HepG2 (cell line): Measurements from ENCODE around the gene CD101. TPM values are rescaled to one million over a fixed set of nuclear protein-coding genes. Genes with fewer than 3 reads are reported as not detected.

Experiments used
- ATAC-seq: fragments of 200-7000 bp; cut with Tn5 transposase; 3 replicates; pipeline ENCODE4 v1.9.1; 2020; ENCODE audit warnings: mild to moderate bottlenecking, moderate library complexity
- BruUV-seq: library from RNA; stranded (reverse); fragments of 400-500 nt; replicated peaks from 2 replicates; lab custom pipeline; 2021; lab: Mats Ljungman, UMichigan
- CTCF ChIA-PET: fragments of 300-600 bp; formaldehyde crosslinking; extraction: SDS; loops from one replicate; lab custom pipeline; 2021; ENCODE audit warnings: low total read pairs, inconsistent platforms, low intra/inter-chr PET ratio; lab: Yijun Ruan, JAX
- POLR2A ChIA-PET: fragments of 350-600 bp; sonication (Branson Sonifier 250); formaldehyde crosslinking; loops from one replicate; lab custom pipeline; 2020; ENCODE audit warnings: antibody characterized with exemption, inconsistent platforms; lab: Yijun Ruan, JAX
- DNase-seq: peaks from one replicate; pipeline ENCODE4 v3.0.0-alpha.2; 2015; ENCODE audit warnings: low spot score
- FAIRE-seq: peaks from 3 replicates; lab custom pipeline; 2011; peaks lifted over from hg19 to GRCh38; lab: Jason Lieb, UNC
- H2AFZ ChIP-seq: one replicate; pipeline ENCODE4 v1.6.1; 2011; ENCODE audit warnings: low read length, inconsistent platforms
- H3K27ac ChIP-seq: fragments of 300-600 bp; 3 replicates; pipeline ENCODE4 v1.8.0; 2011; ENCODE audit warnings: mixed run types, mild to moderate bottlenecking, mixed read lengths, low read length, inconsistent platforms; ENCODE audit not compliant: insufficient read depth; ENCODE audit errors: extremely low read length
- H3K27me3 ChIP-seq, 2 experiments: fragments of 200-600 bp in 1 of 2; 2 replicates in 1 of 2; 3 replicates in 1 of 2; pipeline versions ENCODE4 v1.6.0 to v1.8.0; 2011; ENCODE audit warnings: low read length in 2 of 2, mild to moderate bottlenecking in 2 of 2, moderate library complexity in 2 of 2, inconsistent platforms in 1 of 2; ENCODE audit not compliant: insufficient read depth in 2 of 2, control insufficient read depth in 1 of 2
- H3K36me3 ChIP-seq, 2 experiments: fragments of 200-600 bp in 1 of 2; replicated peaks in 1 of 2; 2 replicates in 1 of 2; 3 replicates in 1 of 2; pipeline versions ENCODE4 v1.5.1 to v1.8.0; 2011; ENCODE audit warnings: low read length in 2 of 2, inconsistent platforms in 1 of 2; ENCODE audit not compliant: insufficient read depth in 2 of 2, control insufficient read depth in 1 of 2
- H3K4me1 ChIP-seq: 2 replicates; pipeline ENCODE4 v1.5.1; 2012; ENCODE audit warnings: low read length, inconsistent platforms; ENCODE audit not compliant: insufficient read depth
- H3K4me2 ChIP-seq: 2 replicates; pipeline ENCODE4 v1.6.0; 2011; ENCODE audit warnings: low read depth, low read length, inconsistent platforms
- H3K4me3 ChIP-seq, 3 experiments: fragments of 200-600 bp in 1 of 3; sonication (generic), shearing (Covaris generic) in 1 of 3; replicated peaks in 1 of 3; 2 replicates each; pipeline ENCODE4 v1.5.1; 2011 to 2016; ENCODE audit warnings: low read length in 3 of 3, inconsistent platforms in 2 of 3, low read depth in 2 of 3, mild to moderate bottlenecking in 2 of 3, control low read depth in 1 of 3, mixed read lengths in 1 of 3; ENCODE audit not compliant: insufficient read depth in 1 of 3
- H3K79me2 ChIP-seq: one replicate; pipeline ENCODE4 v1.6.1; 2011; ENCODE audit warnings: low read length, inconsistent platforms; ENCODE audit not compliant: insufficient read depth
- H3K9ac ChIP-seq: 2 replicates; pipeline ENCODE4 v1.6.0; 2011; ENCODE audit warnings: mild to moderate bottlenecking, low read depth, low read length, inconsistent platforms; ENCODE audit not compliant: insufficient read depth
- H3K9me3 ChIP-seq: 2 replicates; pipeline ENCODE4 v1.5.1; 2012; ENCODE audit warnings: mild to moderate bottlenecking, low read length
- H4K20me1 ChIP-seq: 2 replicates; pipeline ENCODE4 v1.6.0; 2011; ENCODE audit warnings: inconsistent platforms, mild to moderate bottlenecking, low read length, moderate library complexity; ENCODE audit not compliant: insufficient read depth
- AGO1 ChIP-seq: fragments of 200-400 bp; formaldehyde crosslinking; IDR thresholded peaks from 2 replicates; pipeline ENCODE4 v1.6.1; 2017; ENCODE audit warnings: mild to moderate bottlenecking, low read depth, low read length, moderate library complexity; ENCODE audit not compliant: poor library complexity, severe bottlenecking
- NONO ChIP-seq, 2 experiments: fragments of 450-650 bp in 1 of 2; sonication (generic) in 1 of 2; formaldehyde crosslinking in 1 of 2; IDR thresholded peaks in 1 of 2; conservative IDR thresholded peaks in 1 of 2; 2 replicates each; pipeline versions ENCODE4 v1.6.1 to v1.8.0; 2017 to 2022; ENCODE audit warnings: mild to moderate bottlenecking in 1 of 2, missing genetic modification reagents in 1 of 2, moderate library complexity in 1 of 2
- NR2C2 ChIP-seq: sonication (generic); formaldehyde crosslinking; IDR thresholded peaks from 2 replicates; pipeline ENCODE4 v1.4.0; 2020; ENCODE audit warnings: missing genetic modification reagents, mild to moderate bottlenecking, moderate library complexity, borderline replicate concordance
- NR2F6 ChIP-seq, 2 experiments: IDR thresholded peaks; 2 replicates each; pipeline ENCODE4 v1.6.1; 2016; ENCODE audit warnings: antibody characterized with exemption in 1 of 2, mild to moderate bottlenecking in 1 of 2
- RAD21 ChIP-seq: fragments of 450-650 bp; formaldehyde crosslinking; IDR thresholded peaks from 2 replicates; pipeline ENCODE4 v1.5.0; 2020; ENCODE audit warnings: mild to moderate bottlenecking
- TCF12 ChIP-seq, 2 experiments: fragments of 450-650 bp in 1 of 2; sonication (generic) in 1 of 2; formaldehyde crosslinking in 1 of 2; IDR thresholded peaks; 2 replicates each; pipeline versions ENCODE4 v1.6.1 to v1.8.0; 2017 to 2022; ENCODE audit warnings: antibody characterized with exemption in 1 of 2, mild to moderate bottlenecking in 1 of 2, missing genetic modification reagents in 1 of 2, moderate library complexity in 1 of 2
- TOPORS ChIP-seq: sonication (generic); formaldehyde crosslinking; IDR thresholded peaks from 2 replicates; pipeline ENCODE4 v1.8.0; 2023; ENCODE audit warnings: mild to moderate bottlenecking, missing genetic modification reagents
- U2AF2 ChIP-seq: fragments of 200-400 bp; formaldehyde crosslinking; IDR thresholded peaks from 2 replicates; pipeline ENCODE4 v1.6.1; 2017; ENCODE audit warnings: low read depth, mild to moderate bottlenecking, low read length
- ZNF17 ChIP-seq: sonication (generic); formaldehyde crosslinking; IDR thresholded peaks from 2 replicates; pipeline ENCODE4 v1.5.0; 2020; ENCODE audit warnings: mild to moderate bottlenecking, missing genetic modification reagents
- WGBS: methylation state at CpG from one replicate; pipeline ENCODE4 v1.1.6; 2017; ENCODE audit warnings: low lambda C conversion rate; 5-methylcytosine and 5-hydroxymethylcytosine counted together
- in situ Hi-C: cut with HindIII; loops from 2 replicates; pipeline ENCODE4 v1.10.0; 2017; ENCODE audit warnings: low pct_unique_long_range_greater_than_20kb; ENCODE audit not compliant: extremely low pct_ligation_motif_present
- intact Hi-C: fragments of 100-400 bp; cut with micrococcal nuclease; formaldehyde crosslinking; loops from one replicate; pipeline ENCODE4 v1.10.0; 2022; ENCODE audit not compliant: unreplicated experiment
- polyA plus RNA-seq, 8 experiments: library from polyadenylated mRNA; depleted of rRNA in 3 of 8; stranded (reverse) in 7 of 8; unstranded in 1 of 8; fragments of >200 nt; fragmentation: Illumina TruSeq in 4 of 8; extraction: Trizol in 4 of 8; gene quantifications; 2 replicates each; pipeline versions ENCODE4 v1.2.1 to v1.2.3, GENCODE V29; 2011 to 2016; ENCODE audit warnings: low read depth in 4 of 8, missing spikeins in 1 of 8, mixed read lengths in 1 of 8; ENCODE audit not compliant: insufficient read depth in 1 of 8
- total RNA-seq, 5 experiments: library from RNA; depleted of rRNA; stranded (reverse); fragments of >200 nt; fragmentation: Illumina TruSeq; extraction: Trizol; gene quantifications; 2 replicates each; pipeline ENCODE4 v1.2.3, GENCODE V29; 2016; ENCODE audit warnings: low read depth in 1 of 5

Gene CD101
- total and polyA plus RNA-seq, 2 of the 13 experiments (the other 11 are each of a cell fraction or from before 2014, with no cell fraction given), result 0.05 to 0.09 TPM

- no peaks in the 10 kb centered on the region for H4K20me1 ChIP-seq
- no peak overlapping the region for H3K27ac ChIP-seq
- intact Hi-C loops, result loop anchor here (10.0 kb wide), 1 partner anchor 239 kb away; no protein-coding TSS in a partner anchor
- FAIRE-seq (no peak), DNase-seq (no peak)
- no peaks in the 10 kb centered on the region for H3K9me3 ChIP-seq
- H3K4me3 ChIP-seq, result no peak overlapping the region
- CTCF ChIA-PET, result interaction anchor here (1.8 kb wide), 1 partner anchor 317 kb away, joined by 22 read pairs; no protein-coding TSS in a partner anchor
- TF ChIP-seq NR2C2 (CRISPR knock-in tag) (no peak), RAD21 (no peak), TCF12 (IDR thresholded peaks at IDR 0.05) (no peak), TCF12 (CRISPR knock-in tag; IDR thresholded peaks at IDR 0.05) (no peak), TOPORS (CRISPR knock-in tag) (no peak), NR2F6 (IDR thresholded peaks at IDR 0.05) (no peak), NR2F6 (CRISPR knock-in tag; IDR thresholded peaks at IDR 0.05) (no peak), U2AF2 (no peak), AGO1 (no peak)
- TF ChIP-seq, all 625 proteins: peak for 0
- Histone ChIP-seq H3K4me2 (no peak overlapping the region), H3K4me1 (peaks cover 7% of the 10 kb centered on the region; the same call in 1 of the 2 replicates), H3K79me2 (no peaks in the 10 kb centered on the region), H3K36me3 (no peaks in the 10 kb centered on the region), H2AFZ (no peak overlapping the region), H3K27me3 (no peaks in the 10 kb centered on the region), H3K9ac (no peak overlapping the region)
- ATAC-seq, result no peak
- BruUV-seq, result no TSS peak
- POLR2A ChIA-PET, result no interaction called here
- in situ Hi-C loops, result loop anchor here (10.0 kb wide), 1 partner anchor 469 kb away; no protein-coding TSS in a partner anchor
Observed at GRCh38 chr1:117054068-117054467, 52.5 kb downstream of the CD101 start.

- peak overlapping the region; percentile 18 for H2AFZ ChIP-seq
- DNase-seq (no peak), FAIRE-seq (no peak), ATAC-seq (no peak)
- TSS peak; percentile 78 for BruUV-seq
- H3K4me2 ChIP-seq, result peak overlapping the region; percentile 84
- peaks cover 23% of the 10 kb centered on the region for H3K4me1 ChIP-seq
- peak overlapping the region; percentile 75 to 90 (median 80) for H3K4me3 ChIP-seq
- POLR2A ChIA-PET, result no interaction called here
- no peak for TF ChIP-seq ZNF17 (CRISPR knock-in tag)
- no peak for TF ChIP-seq NONO (IDR thresholded peaks at IDR 0.05)
- TF ChIP-seq NONO (CRISPR knock-in tag; conservative IDR thresholded peaks at IDR 0.05), result 0 out of 2 replicates have a peak, but pooled peaks have one; percentile 1
- peak overlapping the region; percentile 79 for H3K27ac ChIP-seq
- 13% methylated on average over 4 of the region's 4 CpGs for WGBS
- in situ Hi-C loops (loop anchor here (5.0 to 10.0 kb wide), 2 partner anchors 322 to 474 kb away; no protein-coding TSS in a partner anchor), intact Hi-C loops (loop anchor here (10.0 kb wide), 1 partner anchor 244 kb away; no protein-coding TSS in a partner anchor)
- no peaks in the 10 kb centered on the region for H3K79me2 ChIP-seq
- H3K27me3 ChIP-seq, result no peaks in the 10 kb centered on the region; a peak in 1 of 5 replicates
- peak overlapping the region; percentile 71 for H3K9ac ChIP-seq
- H3K9me3 ChIP-seq, result no peaks in the 10 kb centered on the region
- no peaks in the 10 kb centered on the region for H4K20me1 ChIP-seq
- CTCF ChIA-PET, result no interaction called here
- H3K36me3 ChIP-seq, result no peaks in the 10 kb centered on the region; a peak in 2 of 5 replicates
Observed at GRCh38 chr1:117058810-117059209, 57.2 kb downstream of the CD101 start.
